Measurements from ENCODE around the gene ABHD4. TPM values are rescaled to one million over a fixed set of nuclear protein-coding genes. Genes with fewer than 3 reads are reported as not detected.
A peak's percentile ranks its signal among the peaks of the same experiment; 100 is the strongest.

ABHD4 gene
- total RNA-seq, 1 donor from 2014 or later, result 34.1 TPM

- Mint-ChIP-seq H3K27ac (no peak overlapping the region), H3K36me3 (peaks cover 5% of the 10 kb centered on the region), H3K4me3 (no peak overlapping the region), H3K27me3 (no peaks in the 10 kb centered on the region), H3K9me3 (no peaks in the 10 kb centered on the region), H3K4me1 (ENCODE audit: unreplicated experiment) (peaks cover 41% of the 10 kb centered on the region)
- DNase-seq (ENCODE audit: extremely low spot score, unreplicated experiment), result no peak
- TF ChIP-seq, protein P1, sequence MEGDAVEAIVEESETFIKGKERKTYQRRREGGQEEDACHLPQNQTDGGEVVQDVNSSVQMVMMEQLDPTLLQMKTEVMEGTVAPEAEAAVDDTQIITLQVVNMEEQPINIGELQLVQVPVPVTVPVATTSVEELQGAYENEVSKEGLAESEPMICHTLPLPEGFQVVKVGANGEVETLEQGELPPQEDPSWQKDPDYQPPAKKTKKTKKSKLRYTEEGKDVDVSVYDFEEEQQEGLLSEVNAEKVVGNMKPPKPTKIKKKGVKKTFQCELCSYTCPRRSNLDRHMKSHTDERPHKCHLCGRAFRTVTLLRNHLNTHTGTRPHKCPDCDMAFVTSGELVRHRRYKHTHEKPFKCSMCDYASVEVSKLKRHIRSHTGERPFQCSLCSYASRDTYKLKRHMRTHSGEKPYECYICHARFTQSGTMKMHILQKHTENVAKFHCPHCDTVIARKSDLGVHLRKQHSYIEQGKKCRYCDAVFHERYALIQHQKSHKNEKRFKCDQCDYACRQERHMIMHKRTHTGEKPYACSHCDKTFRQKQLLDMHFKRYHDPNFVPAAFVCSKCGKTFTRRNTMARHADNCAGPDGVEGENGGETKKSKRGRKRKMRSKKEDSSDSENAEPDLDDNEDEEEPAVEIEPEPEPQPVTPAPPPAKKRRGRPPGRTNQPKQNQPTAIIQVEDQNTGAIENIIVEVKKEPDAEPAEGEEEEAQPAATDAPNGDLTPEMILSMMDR (conservative IDR thresholded peaks at IDR 0.05), result peak; percentile 12
These were observed 39.7 kb upstream of the ABHD4 start for GRCh38 chr14:22558221-22558913.

DNA sequence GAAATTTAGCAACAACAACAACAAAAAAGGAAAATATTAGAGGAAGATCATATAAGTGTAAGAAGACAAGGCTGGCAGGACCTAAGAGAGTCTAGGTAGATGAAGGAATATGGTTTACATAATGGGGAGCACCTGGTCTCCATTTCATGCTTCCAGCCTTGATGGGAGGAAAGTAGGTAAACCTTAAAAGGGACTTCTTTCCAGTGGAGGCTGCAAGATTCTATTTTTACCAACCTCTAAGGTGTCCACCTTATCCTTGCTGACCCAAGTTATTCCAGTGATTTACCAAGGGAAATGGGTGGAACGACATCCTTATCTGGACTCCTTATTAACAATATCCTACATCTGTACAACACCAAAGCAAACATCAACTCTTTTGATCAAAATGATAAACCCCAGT, 39.1 kb upstream of the ABHD4 start:
- TF ChIP-seq, protein P1 (conservative IDR thresholded peaks at IDR 0.05), result no peak
- Mint-ChIP-seq H3K4me1 (ENCODE audit: unreplicated experiment) (peaks cover 41% of the 10 kb centered on the region), H3K27me3 (no peaks in the 10 kb centered on the region), H3K36me3 (peaks cover 6% of the 10 kb centered on the region), H3K27ac (no peak overlapping the region), H3K9me3 (no peaks in the 10 kb centered on the region), H3K4me3 (no peak overlapping the region)
- no peak for DNase-seq (ENCODE audit: extremely low spot score, unreplicated experiment)

DNA sequence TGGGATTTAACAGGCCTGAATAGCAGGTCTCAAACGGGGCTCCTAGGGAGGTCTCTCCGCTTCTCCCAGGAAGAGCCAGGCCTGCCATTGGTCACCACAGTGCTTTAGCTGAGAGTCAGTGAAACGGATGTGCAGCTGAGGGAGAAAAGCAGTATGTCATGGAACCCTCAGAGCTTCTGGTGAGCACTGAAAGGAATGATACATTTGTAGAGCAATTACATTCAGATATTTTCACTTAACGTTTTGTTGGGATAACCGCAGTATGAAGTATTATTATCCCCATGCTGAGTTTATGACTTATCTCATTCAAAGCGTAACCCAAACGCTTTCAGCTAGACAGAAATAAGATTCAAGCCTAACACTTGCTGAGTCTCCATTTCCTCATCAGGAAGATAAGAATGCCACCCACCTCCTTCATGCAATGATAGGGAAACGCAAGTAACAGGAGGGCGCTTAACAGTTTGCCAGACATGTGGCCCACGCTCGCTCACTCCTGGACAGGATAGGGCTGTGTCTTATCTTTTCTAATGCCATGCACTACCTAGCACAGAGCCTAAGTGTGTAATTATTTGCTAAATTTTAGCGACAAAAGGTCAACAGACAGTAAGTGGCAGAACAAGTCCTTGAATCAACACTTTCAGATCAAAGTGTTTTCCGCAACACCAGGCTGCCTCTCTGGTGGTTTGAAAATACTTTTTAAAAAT, 37.3 kb upstream of the ABHD4 start:
- Mint-ChIP-seq H3K27ac (peak overlapping the region; percentile 72), H3K27me3 (no peaks in the 10 kb centered on the region), H3K9me3 (no peaks in the 10 kb centered on the region), H3K4me3 (peak overlapping the region; percentile 54), H3K4me1 (ENCODE audit: unreplicated experiment) (peaks cover 45% of the 10 kb centered on the region), H3K36me3 (peaks cover 19% of the 10 kb centered on the region)
- TF ChIP-seq, protein P1 (conservative IDR thresholded peaks at IDR 0.05), result no peak
- DNase-seq (ENCODE audit: extremely low spot score, unreplicated experiment), result no peak

GRCh38 chr14:22561366-22561660, 36.8 kb upstream of the ABHD4 start:
- no peaks in the 10 kb centered on the region for H3K9me3 Mint-ChIP-seq
- peaks cover 45% of the 10 kb centered on the region for H3K4me1 Mint-ChIP-seq (ENCODE audit: unreplicated experiment)
- no peak for DNase-seq (ENCODE audit: extremely low spot score, unreplicated experiment)
- peaks cover 19% of the 10 kb centered on the region for H3K36me3 Mint-ChIP-seq
- H3K27me3 Mint-ChIP-seq, result no peaks in the 10 kb centered on the region
- H3K4me3 Mint-ChIP-seq, result peak overlapping the region; percentile 54
- TF ChIP-seq, protein P1 (conservative IDR thresholded peaks at IDR 0.05), result no peak
- peak overlapping the region; percentile 72 for H3K27ac Mint-ChIP-seq

DNA sequence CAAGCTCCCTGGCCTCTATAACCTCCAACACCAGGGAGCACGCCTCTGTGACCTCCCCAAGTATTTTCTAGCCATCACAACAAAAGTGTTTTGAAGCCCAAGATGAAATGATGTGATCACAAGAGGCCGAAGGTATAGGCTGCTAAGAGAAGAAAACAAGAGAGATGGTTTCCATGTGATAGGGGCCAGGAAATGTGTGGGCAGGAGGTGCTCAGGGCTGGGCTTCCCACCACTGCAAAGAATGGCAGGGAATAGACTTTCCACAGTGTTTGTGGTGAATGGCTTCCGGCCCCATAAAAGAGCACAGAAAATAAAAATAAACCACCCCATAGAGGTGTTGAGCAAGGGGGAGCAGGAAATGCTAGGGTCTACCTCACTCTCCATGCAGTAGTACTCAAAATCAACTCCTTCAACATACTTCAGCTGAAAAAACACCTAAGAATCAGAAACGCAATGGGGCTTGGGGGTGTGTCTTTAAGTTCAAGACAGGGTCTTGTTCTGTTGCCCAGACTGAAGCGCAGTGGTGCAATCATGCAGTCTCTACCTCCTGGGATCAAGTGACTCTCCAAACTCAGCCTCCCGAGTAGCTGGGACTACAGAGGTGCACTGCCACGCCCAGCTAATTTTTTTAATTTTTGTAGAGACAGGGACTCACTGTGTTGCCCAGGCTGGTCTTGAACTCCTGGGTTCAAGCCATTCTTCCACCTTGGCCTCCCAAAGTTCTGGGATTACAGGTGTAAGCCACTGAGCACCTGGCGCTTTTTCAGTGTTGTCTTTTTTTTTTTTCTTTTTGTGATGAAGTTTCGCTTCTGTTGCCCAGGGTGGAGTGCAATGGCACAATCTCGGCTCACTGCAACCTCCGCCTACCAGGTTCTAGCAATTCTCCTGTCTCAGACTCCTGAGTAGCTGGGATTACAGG, 36.2 kb upstream of the ABHD4 start:
- H3K4me1 Mint-ChIP-seq (ENCODE audit: unreplicated experiment), result peaks cover 44% of the 10 kb centered on the region
- no peaks in the 10 kb centered on the region for H3K27me3 Mint-ChIP-seq
- no peak overlapping the region for H3K4me3 Mint-ChIP-seq
- no peak for DNase-seq (ENCODE audit: extremely low spot score, unreplicated experiment)
- H3K36me3 Mint-ChIP-seq, result peaks cover 19% of the 10 kb centered on the region
- H3K27ac Mint-ChIP-seq, result peak overlapping the region; percentile 72
- H3K9me3 Mint-ChIP-seq, result no peaks in the 10 kb centered on the region
- TF ChIP-seq, protein P1 (conservative IDR thresholded peaks at IDR 0.05), result no peak

Data from type B pancreatic cell (in vitro differentiated cells).